ENCODE results near the gene BMP8B. TPM values are rescaled to one million over a fixed set of nuclear protein-coding genes. Genes with fewer than 3 reads are reported as not detected.

BMP8B gene
- total RNA-seq, 1 donor from 2014 or later, result 0.18 TPM

DNA sequence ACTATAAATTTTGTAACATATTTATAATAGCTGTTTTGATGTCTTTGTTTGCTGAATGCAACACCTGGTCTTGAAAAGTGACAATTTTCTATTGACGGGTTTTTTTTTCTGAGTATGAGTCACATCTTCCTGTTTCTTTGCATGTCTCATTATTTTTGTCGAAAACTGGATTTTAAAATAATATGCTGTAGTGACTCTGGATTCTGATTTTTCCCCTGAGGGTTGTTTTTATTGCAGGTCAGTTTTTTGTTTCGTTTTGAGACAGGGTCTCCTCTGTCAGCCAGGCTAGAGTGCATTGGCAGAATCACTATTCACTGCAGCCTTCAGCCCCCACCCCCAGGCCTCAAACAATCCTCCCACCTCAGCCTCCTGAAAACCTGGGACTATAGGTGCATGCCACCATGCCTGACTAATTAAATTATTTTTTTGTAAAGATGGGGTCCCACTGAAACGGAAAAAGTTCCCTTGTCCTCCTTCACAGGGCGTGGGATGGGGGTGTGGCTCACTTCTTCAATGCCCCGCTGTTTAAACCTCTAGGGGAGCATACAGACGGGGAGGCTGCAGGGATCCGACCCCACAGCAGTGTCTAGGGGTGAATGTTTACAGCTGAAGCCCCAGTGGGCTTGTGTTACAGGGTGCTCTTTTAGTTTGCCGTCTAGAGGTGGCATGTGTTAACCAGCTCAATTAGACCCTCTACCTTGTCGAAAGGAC is 61.3 kb downstream of the BMP8B start:
- Mint-ChIP-seq H3K27ac (no peak overlapping the region), H3K36me3 (no peaks in the 10 kb centered on the region), H3K4me1 (peaks cover 2% of the 10 kb centered on the region), H3K4me3 (no peak overlapping the region), H3K27me3 (ENCODE audit: low read depth) (peaks cover 92% of the 10 kb centered on the region), H3K9me3 (no peaks in the 10 kb centered on the region)
- TF ChIP-seq, protein P1, sequence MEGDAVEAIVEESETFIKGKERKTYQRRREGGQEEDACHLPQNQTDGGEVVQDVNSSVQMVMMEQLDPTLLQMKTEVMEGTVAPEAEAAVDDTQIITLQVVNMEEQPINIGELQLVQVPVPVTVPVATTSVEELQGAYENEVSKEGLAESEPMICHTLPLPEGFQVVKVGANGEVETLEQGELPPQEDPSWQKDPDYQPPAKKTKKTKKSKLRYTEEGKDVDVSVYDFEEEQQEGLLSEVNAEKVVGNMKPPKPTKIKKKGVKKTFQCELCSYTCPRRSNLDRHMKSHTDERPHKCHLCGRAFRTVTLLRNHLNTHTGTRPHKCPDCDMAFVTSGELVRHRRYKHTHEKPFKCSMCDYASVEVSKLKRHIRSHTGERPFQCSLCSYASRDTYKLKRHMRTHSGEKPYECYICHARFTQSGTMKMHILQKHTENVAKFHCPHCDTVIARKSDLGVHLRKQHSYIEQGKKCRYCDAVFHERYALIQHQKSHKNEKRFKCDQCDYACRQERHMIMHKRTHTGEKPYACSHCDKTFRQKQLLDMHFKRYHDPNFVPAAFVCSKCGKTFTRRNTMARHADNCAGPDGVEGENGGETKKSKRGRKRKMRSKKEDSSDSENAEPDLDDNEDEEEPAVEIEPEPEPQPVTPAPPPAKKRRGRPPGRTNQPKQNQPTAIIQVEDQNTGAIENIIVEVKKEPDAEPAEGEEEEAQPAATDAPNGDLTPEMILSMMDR (IDR thresholded peaks at IDR 0.05; ENCODE audit: unreplicated experiment), result no peak
- DNase-seq (ENCODE audit: low spot score in 2 of 2, unreplicated experiment in 2 of 2), result no peak

DNA sequence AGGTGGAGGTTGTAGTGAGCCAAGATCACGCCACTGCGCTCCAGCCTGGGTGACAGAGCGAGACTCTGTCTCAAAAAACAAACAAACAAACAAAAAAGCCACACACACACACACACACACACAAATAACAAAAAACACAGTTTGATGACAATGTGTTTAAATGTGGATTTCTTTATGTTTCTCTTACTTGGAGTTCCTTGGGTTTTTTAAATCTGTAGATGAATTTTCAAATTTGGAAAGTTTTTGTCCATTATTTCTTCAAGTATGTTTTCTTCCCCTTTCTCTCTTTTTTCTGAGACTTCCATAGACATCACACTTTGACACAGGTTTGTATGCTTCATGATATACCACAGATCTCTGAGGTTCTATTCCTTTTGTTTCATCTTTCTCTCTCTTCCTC is 62.1 kb downstream of the BMP8B start:
- TF ChIP-seq, protein P1 (IDR thresholded peaks at IDR 0.05; ENCODE audit: unreplicated experiment), result no peak
- H3K9me3 Mint-ChIP-seq, result no peaks in the 10 kb centered on the region
- no peak overlapping the region for H3K4me3 Mint-ChIP-seq
- DNase-seq (ENCODE audit: low spot score in 2 of 2, unreplicated experiment in 2 of 2), result no peak
- peaks cover 94% of the 10 kb centered on the region for H3K27me3 Mint-ChIP-seq (ENCODE audit: low read depth)
- H3K4me1 Mint-ChIP-seq, result peaks cover 2% of the 10 kb centered on the region
- H3K36me3 Mint-ChIP-seq, result no peaks in the 10 kb centered on the region
- no peak overlapping the region for H3K27ac Mint-ChIP-seq

DNA sequence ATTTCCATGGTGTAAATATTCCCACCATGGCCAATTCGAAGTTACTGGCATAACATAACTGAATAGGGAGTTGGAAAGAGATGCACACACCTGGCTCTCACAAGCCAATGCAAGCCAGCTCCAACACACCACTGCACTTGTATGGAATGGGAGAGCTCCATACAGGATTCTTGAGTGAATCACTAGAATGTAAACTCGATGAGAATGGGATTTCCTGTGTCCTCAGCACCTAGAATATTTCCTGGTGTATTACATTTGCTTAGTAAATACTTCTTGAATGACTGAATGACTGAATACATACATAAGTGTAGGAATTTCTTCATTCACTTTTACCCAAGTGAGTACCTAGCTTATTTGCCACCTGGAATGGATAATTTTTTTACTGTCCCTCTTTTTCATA is 66.2 kb downstream of the BMP8B start:
- TF ChIP-seq, protein P1 (IDR thresholded peaks at IDR 0.05; ENCODE audit: unreplicated experiment), result no peak
- DNase-seq (ENCODE audit: low spot score in 2 of 2, unreplicated experiment in 2 of 2), result no peak
- Mint-ChIP-seq H3K36me3 (no peaks in the 10 kb centered on the region), H3K27me3 (ENCODE audit: low read depth) (peaks cover 87% of the 10 kb centered on the region), H3K9me3 (no peaks in the 10 kb centered on the region), H3K4me1 (no peaks in the 10 kb centered on the region), H3K4me3 (no peak overlapping the region), H3K27ac (no peak overlapping the region)

DNA sequence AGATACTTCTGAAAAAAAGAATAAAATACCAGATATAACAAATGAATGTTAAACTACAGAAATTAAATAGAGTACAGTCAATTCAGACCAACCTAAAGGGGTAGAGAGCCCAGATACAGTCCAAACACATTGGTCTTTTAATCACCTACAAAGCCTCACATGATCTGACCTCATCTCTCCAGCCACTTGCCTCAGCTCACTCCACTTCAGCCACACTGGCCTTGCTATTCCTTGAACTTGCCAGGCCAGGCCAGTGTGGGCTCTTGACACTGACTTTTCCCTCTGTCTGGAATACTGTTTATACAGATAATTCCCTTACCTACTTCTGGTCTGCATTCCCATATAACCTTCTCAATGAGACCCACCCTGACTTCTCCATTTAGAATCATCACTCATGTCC is 67.0 kb downstream of the BMP8B start:
- H3K27ac Mint-ChIP-seq, result no peak overlapping the region
- TF ChIP-seq, protein P1 (IDR thresholded peaks at IDR 0.05; ENCODE audit: unreplicated experiment), result no peak
- no peak for DNase-seq (ENCODE audit: low spot score in 2 of 2, unreplicated experiment in 2 of 2)
- H3K27me3 Mint-ChIP-seq (ENCODE audit: low read depth), result peaks cover 87% of the 10 kb centered on the region
- H3K9me3 Mint-ChIP-seq, result no peaks in the 10 kb centered on the region
- H3K4me1 Mint-ChIP-seq, result no peaks in the 10 kb centered on the region
- H3K4me3 Mint-ChIP-seq, result no peak overlapping the region
- no peaks in the 10 kb centered on the region for H3K36me3 Mint-ChIP-seq

DNA sequence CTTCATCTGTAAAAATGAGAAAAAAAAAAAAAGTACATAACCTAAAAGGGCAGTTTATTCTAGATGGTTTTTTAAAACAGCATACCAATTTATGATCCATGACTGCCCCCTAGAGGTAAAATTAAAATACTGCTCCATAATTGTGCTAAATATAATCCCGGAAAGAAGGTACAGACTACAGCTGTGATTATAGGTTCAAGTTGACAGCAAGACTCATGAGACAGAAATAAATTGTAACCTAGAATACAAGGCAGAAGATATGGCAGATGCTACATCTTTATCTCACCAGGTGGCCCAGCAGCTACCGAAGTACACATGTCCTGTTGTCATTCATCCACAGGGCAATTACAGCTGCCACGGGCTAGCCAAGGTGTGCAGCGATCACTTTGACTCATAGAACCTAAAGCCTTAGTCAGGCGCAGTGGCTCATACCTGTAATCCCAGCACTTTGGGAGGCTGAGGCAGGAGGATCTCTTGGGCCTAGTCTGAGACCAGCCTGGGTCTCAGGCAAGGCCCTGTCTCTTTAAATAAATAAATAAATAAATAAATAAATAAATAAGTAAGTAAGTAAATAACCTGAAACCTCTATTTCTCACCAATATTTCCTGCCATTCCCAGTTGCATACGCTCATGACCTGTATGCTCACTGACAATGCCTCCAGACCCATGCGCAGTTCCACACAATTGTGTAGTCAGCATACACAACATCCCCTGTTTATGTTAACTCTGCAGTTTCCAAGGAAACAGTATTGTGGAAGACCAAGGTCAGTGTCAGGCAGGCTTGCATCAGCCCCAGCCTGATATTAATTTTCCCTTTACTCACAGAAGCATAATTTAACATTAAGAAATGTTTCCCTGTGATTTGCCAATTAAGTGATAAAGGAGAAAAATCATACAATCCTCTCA is 68.3 kb downstream of the BMP8B start:
- TF ChIP-seq, protein P1 (IDR thresholded peaks at IDR 0.05; ENCODE audit: unreplicated experiment), result peak; percentile 91
- no peaks in the 10 kb centered on the region for H3K9me3 Mint-ChIP-seq

More for the DNA sequence above, 68.3 kb downstream of the BMP8B start:
- no peak for DNase-seq (ENCODE audit: low spot score in 2 of 2, unreplicated experiment in 2 of 2)
- H3K4me1 Mint-ChIP-seq, result no peaks in the 10 kb centered on the region
- peaks cover 82% of the 10 kb centered on the region for H3K27me3 Mint-ChIP-seq (ENCODE audit: low read depth)
- no peaks in the 10 kb centered on the region for H3K36me3 Mint-ChIP-seq
- no peak overlapping the region for H3K27ac Mint-ChIP-seq
- H3K4me3 Mint-ChIP-seq, result no peak overlapping the region

Measured in mesothelial cell of epicardium (in vitro differentiated cells).